Measurements from ENCODE around the gene RBMX.

The RBMX gene

GRCh38 chrX:136828830-136829229, 51.7 kb downstream of the RBMX start:
- no peak overlapping the region for H2AFZ ChIP-seq (ENCODE audit: low read length)
- no peak overlapping the region for H3K9ac ChIP-seq (ENCODE audit: low read length)
- H4K20me1 ChIP-seq (ENCODE audit: insufficient read depth, low read length), result no peaks in the 10 kb centered on the region
- no peak overlapping the region for H3K4me3 ChIP-seq (ENCODE audit: low read length)
- no peaks in the 10 kb centered on the region for H3K9me2 ChIP-seq (replicated peaks; ENCODE audit: insufficient read depth, low read length)
- no peaks in the 10 kb centered on the region for H3K27me3 ChIP-seq (replicated peaks; ENCODE audit: insufficient read depth, low read length)
- no peak overlapping the region for H3K4me2 ChIP-seq (ENCODE audit: low read depth, low read length)
- DNase-seq, result no peak
- no peaks in the 10 kb centered on the region for H3K79me2 ChIP-seq (ENCODE audit: low read length)
- no peaks in the 10 kb centered on the region for H3F3A ChIP-seq (ENCODE audit: insufficient read depth, low read length)
- no peak overlapping the region for H3K27ac ChIP-seq (ENCODE audit: low read length)
- H3K9me3 ChIP-seq (replicated peaks; ENCODE audit: insufficient read depth, low read length), result no peaks in the 10 kb centered on the region
- no peaks in the 10 kb centered on the region for H3K4me1 ChIP-seq (ENCODE audit: low read length)
- no peaks in the 10 kb centered on the region for H3K36me3 ChIP-seq (replicated peaks; ENCODE audit: insufficient read depth, low read length)
- TF ChIP-seq EZH2phosphoT487 (IDR thresholded peaks at IDR 0.05; ENCODE audit: low read length) (no peak), EZH2 (optimal IDR thresholded peaks at IDR 0.05; ENCODE audit: low read depth, low read length) (no peak), CTCF (IDR thresholded peaks at IDR 0.05; ENCODE audit: low read length) (no peak)

GRCh38 chrX:136827026-136827425, 53.5 kb downstream of the RBMX start:
- Histone ChIP-seq H3K4me2 (ENCODE audit: low read depth, low read length) (no peak overlapping the region), H3K27ac (ENCODE audit: low read length) (no peak overlapping the region), H3K9ac (ENCODE audit: low read length) (no peak overlapping the region), H3K4me3 (ENCODE audit: low read length) (no peak overlapping the region), H2AFZ (ENCODE audit: low read length) (no peak overlapping the region), H3F3A (ENCODE audit: insufficient read depth, low read length) (no peaks in the 10 kb centered on the region), H3K27me3 (replicated peaks; ENCODE audit: insufficient read depth, low read length) (no peaks in the 10 kb centered on the region), H3K9me3 (replicated peaks; ENCODE audit: insufficient read depth, low read length) (no peaks in the 10 kb centered on the region), H3K9me2 (replicated peaks; ENCODE audit: insufficient read depth, low read length) (no peaks in the 10 kb centered on the region), H3K4me1 (ENCODE audit: low read length) (no peaks in the 10 kb centered on the region), H3K79me2 (ENCODE audit: low read length) (no peaks in the 10 kb centered on the region), H3K36me3 (replicated peaks; ENCODE audit: insufficient read depth, low read length) (no peaks in the 10 kb centered on the region), H4K20me1 (ENCODE audit: insufficient read depth, low read length) (no peaks in the 10 kb centered on the region)
- TF ChIP-seq CTCF (IDR thresholded peaks at IDR 0.05; ENCODE audit: low read length) (no peak), EZH2phosphoT487 (IDR thresholded peaks at IDR 0.05; ENCODE audit: low read length) (no peak), EZH2 (optimal IDR thresholded peaks at IDR 0.05; ENCODE audit: low read depth, low read length) (no peak)
- DNase-seq, result no peak

GRCh38 chrX:136825771-136826170, 54.8 kb downstream of the RBMX start:
- Histone ChIP-seq H3K9ac (ENCODE audit: low read length) (no peak overlapping the region), H3K9me3 (replicated peaks; ENCODE audit: insufficient read depth, low read length) (no peaks in the 10 kb centered on the region)
- TF ChIP-seq EZH2phosphoT487 (IDR thresholded peaks at IDR 0.05; ENCODE audit: low read length) (no peak), EZH2 (optimal IDR thresholded peaks at IDR 0.05; ENCODE audit: low read depth, low read length) (no peak), CTCF (IDR thresholded peaks at IDR 0.05; ENCODE audit: low read length) (no peak)

More at GRCh38 chrX:136825771-136826170, 54.8 kb downstream of the RBMX start:
- Histone ChIP-seq H4K20me1 (ENCODE audit: insufficient read depth, low read length) (no peaks in the 10 kb centered on the region), H2AFZ (ENCODE audit: low read length) (no peak overlapping the region), H3K4me1 (ENCODE audit: low read length) (no peaks in the 10 kb centered on the region), H3K79me2 (ENCODE audit: low read length) (no peaks in the 10 kb centered on the region), H3K27ac (ENCODE audit: low read length) (no peak overlapping the region), H3K9me2 (replicated peaks; ENCODE audit: insufficient read depth, low read length) (no peaks in the 10 kb centered on the region), H3K4me3 (ENCODE audit: low read length) (no peak overlapping the region), H3K27me3 (replicated peaks; ENCODE audit: insufficient read depth, low read length) (no peaks in the 10 kb centered on the region), H3K36me3 (replicated peaks; ENCODE audit: insufficient read depth, low read length) (no peaks in the 10 kb centered on the region), H3K4me2 (ENCODE audit: low read depth, low read length) (no peak overlapping the region), H3F3A (ENCODE audit: insufficient read depth, low read length) (no peaks in the 10 kb centered on the region)
- no peak for DNase-seq
